HG02970 (cell line): ENCODE results near the gene COL11A1.
"Not testable (repeated sequence)": the region's sequence is repeated elsewhere in the genome, so short reads cannot be mapped to it uniquely, and the experiment has no call there.

Source experiments
- ATAC-seq: cut with Tn5 transposase; IDR thresholded peaks from one replicate; pipeline ENCODE4 v1.9.1; 2021; ENCODE audit warnings: mild to moderate bottlenecking, moderate library complexity, moderate number of reproducible peaks; ENCODE audit not compliant: unreplicated experiment, low FRiP score

The COL11A1 gene

DNA sequence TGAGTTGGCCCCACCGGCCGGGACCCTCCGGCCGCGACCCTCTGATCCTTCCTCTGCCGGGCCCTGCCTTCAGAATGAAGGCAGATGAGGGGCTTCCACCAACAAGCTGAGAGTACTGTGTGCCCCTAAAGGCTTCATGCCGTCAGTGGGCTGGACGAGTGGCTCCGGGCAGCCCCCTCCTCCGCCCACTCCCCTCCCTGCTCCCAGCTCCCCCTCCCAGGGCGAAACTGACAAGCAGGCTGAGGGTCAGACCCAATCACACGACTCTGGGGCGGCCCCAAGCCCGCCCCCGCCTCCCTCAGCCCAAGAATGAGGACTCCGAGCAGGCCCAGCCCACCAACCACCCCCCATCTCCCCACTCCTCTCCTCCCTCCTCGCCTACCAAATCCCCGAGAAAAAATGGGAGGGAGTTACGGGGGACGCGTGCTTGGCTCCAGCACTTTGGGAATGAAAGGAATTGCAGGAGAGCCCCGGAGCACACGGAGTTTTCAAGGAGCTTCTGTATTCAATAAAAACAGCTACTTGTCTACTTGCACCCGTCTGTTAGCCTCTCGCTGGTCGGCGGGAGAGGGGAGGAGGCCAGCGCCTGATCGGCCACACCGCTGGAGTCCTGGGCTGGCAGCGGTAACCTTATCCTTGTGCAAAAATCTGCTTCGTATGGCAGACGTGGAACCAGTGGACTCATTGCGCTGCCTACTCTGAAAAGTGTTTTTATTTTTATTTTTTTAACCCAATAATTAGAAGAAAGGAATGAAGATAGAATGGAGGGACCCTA is at the start of gene COL11A1:
TSS of gene COL11A1 (minus strand) at position 147 of the 775 bp plus-strand sequence. CDS start 344 bp downstream, outside the sequence.
- no peak for ATAC-seq

- ATAC-seq = no peak
These were observed 48.6 kb upstream of the COL11A1 start for GRCh38 chr1:103156966-103157365.

GRCh38 chr1:103146166-103146565 is 37.8 kb upstream of the COL11A1 start:
- ATAC-seq = no peak

DNA sequence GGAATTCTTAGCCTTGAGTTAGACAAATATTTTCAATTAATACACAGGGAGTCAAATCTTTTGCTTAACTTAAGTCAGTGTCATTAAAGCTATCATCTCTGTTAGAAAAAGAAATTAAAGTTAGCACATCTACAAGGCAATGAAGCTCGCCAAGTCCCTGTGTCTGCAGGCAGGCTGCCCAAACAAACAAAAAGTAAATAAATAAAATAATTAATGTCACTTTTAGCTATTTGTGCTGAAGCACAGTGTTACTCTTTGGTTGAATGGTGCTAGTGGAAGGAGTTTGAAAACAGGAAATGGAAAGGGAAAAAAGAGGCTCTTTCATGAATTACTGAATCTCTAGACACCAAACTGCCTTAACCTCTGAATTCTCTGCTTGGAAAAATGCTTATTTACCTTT is 37.1 kb upstream of the COL11A1 start:
- no peak for ATAC-seq

DNA sequence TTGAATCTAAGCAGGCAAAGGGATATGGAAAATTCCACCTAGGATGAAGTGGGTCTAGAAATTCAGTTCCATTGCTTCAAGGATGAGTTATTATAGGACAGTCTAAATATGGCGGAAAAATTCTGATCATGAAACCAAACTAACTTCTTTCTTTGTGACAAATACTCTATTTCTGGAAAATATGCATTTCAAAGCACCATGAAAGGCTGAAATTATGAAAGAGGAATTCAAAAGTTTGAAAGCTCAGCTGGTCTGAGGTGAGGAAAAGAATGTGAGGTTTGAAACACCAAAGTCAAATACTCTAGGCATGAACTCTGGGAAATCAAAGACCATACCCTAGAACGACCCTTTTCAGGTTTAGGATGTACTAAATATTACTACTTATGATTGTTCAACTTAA is 36.4 kb upstream of the COL11A1 start:
- ATAC-seq = no peak

DNA sequence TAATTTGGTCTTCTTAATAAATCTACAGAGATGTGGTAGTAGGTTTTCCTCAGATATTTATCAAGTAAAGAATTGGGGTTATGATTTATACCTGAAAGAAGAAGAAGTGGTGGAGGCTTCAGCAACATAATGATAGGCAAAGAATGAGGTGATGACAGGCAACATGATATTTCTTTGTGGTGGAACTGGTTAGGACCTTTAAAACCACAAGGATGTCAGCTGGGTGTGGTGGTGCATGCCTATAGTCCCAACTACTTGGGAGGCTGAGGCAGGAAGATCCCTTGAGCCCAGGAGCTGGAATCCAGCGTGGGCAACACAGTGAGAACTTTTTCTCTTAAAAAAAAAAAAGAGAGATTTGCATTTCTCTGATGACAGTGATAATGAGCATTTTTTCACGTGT is 34.1 kb upstream of the COL11A1 start:
- no peak for ATAC-seq

DNA sequence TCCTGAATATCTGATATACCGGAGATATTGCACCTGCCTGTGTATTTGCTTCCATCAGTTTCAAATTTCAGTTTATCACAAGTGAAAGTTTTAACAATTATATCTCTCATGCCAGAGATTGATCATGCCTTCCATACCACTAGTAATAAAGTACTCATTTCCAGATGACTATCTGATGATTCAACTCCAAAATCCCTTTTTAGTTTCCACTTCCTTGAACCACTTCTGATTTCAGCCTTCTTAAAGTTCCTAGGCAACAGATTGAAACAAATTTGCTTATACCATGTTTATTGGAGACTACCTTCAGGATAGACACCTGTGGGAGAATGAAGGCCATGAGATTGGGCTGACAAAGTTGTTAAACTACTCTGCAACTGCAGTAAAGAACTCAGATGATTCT is 21.5 kb upstream of the COL11A1 start:
- ATAC-seq = no peak

- ATAC-seq = no peak
These were observed 20.9 kb upstream of the COL11A1 start for GRCh38 chr1:103129255-103129654.

DNA sequence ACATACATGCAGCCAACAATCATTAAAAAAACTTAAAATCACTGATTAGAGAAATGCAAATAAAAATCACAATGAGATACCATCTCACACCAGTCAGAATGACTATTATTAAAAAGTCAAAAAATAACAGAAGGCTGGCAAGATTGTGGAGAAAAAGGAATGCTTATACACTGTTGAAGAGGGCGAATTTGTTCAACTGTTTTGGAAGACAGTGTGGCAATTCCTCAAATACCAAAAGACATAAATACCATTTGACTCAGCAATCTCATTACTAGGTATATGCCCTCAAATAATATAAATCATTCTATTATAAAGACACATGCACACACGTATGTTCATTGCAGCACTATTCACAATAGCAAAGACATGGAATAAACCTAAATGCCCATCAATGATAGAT is 19.9 kb upstream of the COL11A1 start:
- not testable (repeated sequence) for ATAC-seq

DNA sequence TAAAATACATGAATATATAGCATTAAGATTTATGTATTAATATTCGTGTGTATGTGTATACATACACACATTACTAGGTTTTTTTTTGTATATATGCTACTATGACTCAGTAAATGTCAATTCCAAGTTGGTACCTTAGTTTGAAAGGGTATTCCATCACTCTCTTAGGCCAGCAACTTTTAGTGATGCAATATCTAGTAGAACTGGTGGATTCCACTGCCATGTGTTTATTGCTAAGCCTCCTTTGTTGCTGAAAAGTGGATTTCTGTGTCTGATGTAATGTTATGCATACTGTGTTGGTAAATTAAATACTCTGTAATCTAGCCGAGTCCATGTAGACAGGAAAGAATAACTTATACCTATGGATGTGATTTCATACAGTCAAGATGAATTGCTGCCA is 16.9 kb upstream of the COL11A1 start:
- no peak for ATAC-seq

DNA sequence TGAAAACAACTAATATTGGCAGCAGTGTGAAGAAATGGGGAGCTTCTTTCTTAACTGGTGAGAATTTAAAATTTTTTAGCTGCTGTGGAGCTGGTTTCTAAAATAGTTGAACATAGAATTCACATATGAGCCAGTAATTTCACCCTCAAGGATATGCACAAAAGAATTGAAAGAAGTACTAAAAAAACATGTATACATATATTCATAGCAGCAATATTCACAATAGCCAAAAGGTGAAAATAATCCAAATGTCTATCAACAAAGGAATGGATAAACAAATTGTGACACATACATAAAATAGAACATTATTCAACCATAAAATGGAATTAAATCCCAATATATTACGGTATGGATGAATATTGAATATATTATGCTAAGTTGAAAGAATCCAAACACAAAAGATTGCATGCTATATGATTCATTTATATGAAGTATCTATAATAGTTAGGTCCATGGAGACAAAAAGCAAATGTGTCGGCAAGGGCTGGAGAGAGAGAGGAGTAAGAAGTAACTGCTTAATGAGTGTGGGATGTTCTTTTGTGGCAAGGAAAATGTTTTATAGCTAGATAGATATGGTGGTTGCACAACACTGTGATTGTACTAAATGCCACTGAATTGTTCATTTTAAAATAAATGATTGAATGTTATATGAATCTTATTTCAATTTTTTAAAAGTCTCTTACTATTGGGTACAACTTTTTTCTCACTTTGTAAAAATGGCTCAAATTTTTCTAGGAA is 14.8 kb upstream of the COL11A1 start:
- ATAC-seq = no peak

DNA sequence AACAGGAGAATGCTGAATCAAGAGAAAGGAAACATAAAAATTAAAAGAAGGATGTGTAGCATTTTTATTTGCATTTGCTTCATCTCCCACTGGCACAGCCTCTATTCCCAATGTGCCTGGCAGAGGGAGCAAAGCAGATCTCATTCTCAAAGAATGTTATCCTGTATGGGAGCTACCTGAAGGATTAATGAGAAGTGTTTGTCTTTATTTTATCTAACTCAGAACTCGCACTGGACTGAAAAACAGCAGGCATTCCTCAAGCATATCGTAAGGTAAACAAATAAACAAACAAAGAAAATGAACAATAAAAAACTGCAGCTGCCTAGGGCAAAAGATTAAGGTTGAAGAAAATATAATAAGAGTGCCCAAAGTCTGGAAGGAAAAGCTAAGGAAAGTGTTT is 12.7 kb upstream of the COL11A1 start:
- ATAC-seq = no peak

- ATAC-seq = no peak
These were observed 4.2 kb upstream of the COL11A1 start for GRCh38 chr1:103112546-103112945.

GRCh38 chr1:103111926-103112325 is 3.6 kb upstream of the COL11A1 start:
- no peak for ATAC-seq

DNA sequence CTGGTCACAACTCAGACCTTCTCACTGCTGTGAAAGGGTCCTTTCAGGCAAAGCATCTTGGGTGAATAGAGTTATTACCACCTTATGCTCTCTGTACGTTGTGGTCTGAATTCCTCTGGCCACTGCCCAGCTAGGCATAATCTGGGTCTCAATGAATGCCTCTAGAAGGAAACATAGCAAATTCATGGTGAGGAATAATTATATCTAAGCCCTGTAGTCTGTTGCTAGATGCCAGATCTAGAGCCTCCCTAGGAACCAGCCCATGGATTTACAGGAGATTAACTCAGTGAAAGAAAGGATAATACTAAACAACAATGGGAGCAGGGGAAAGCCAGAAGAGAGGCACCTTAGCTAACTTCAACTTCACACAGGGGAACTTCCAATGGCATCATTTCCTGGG is 2.4 kb upstream of the COL11A1 start:
- no peak for ATAC-seq

GRCh38 chr1:103109311-103109920 is 1.1 kb upstream of the COL11A1 start:
- no peak for ATAC-seq

DNA sequence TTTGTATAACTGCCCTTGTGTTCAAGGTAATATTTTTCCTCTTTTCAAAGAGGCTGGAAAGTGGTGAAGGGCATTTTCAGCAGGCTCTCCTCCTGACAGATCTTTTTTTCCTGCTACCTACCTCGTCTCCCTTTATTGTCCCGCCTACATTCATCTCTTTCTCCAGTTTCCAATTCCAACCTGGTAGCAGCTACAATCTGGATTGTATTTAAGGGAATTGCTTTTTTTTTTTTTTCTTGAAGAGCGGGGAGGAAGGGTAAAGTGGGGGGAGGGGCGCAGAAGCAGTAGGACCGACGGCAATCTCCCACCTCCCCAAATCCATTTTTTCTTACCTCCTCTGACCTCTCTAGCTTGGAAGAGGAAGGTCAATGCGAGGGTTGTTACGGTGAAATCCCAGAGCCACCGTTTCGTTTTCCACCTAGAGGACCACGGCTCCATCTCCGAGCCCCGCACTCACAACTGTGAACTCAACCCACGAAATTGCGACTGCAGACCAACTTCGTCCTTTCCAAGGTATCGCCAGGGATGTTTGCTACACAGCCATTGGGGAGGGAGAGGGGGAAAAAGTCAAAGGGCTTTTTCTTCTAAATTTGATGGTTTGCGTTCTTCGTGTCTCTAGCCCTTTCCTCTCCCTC is 464 bp downstream of the COL11A1 start:
- ATAC-seq = no peak

DNA sequence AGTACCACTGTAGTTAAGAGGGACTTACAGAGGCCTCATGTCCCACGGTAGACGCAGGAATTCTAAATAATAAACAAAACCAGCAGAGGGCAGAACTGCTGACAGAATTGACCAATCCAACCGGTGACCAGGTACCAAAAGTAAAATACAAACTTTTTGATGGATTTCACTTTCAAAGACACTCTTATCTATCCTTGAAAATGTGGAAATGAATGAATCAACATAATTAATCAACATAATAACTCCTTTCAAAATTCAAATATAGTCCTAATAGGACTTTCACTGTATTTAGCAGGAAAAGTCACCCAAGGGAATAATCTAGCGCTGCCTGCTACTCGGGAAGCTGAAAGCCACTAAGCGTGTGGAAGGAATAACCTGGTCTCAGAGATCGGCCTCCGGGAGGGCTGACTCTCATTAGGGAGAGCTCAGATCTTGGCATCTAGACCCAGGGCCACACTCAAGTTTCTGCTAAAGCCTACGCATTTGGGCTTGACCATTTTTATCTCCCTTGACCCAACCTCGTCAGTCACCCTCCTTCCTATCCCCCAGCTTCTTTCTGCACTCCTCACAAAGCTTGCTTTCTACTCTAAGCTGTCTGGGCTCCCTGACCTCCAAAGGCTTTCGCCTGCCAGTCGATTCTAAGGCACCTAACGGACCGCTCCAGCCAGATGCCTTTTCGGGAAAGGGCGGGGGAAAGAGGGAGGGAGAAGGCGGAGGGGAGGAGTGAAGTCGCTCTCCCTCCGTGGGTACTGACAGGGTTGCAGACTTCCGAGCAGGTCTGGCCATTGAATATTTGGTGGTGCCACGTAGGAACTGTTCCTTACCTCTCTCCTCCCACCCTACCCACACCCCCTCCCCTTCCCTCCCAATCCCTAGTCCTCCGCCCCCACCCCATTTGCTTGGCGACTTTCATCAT is 1.6 kb downstream of the COL11A1 start:
- ATAC-seq = peak; percentile 58

DNA sequence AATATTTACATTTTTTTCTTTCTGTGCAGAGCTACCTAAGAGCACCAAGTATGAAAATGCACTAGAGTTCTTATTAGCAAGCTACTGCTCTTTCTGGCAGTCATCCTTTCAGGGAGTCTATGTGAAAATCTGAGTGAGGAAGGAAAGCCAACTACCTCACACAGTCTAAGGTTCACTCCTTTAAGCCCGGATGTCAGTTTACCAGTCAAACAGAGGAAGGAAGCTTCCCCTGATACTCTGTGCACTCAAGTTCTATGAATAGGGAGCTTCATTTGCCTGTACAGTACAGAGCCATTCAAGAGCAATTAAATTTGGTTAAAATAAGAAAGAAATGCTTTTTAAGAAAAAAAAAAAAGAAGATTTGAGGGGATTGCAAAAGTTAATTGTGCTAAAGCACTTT is 6.9 kb downstream of the COL11A1 start:
- ATAC-seq = no peak

- ATAC-seq = no peak
These were observed 19.1 kb downstream of the COL11A1 start for GRCh38 chr1:103089221-103089620.
